Measurements from ENCODE around the gene B4GALNT4. TPM values are rescaled to one million over a fixed set of nuclear protein-coding genes. Genes with fewer than 3 reads are reported as not detected.

B4GALNT4 gene
- total and polyA plus RNA-seq, 2 of the 13 experiments (the other 11 are each of a cell fraction or from before 2014, with no cell fraction given): 30.5 to 50.1 TPM

DNA sequence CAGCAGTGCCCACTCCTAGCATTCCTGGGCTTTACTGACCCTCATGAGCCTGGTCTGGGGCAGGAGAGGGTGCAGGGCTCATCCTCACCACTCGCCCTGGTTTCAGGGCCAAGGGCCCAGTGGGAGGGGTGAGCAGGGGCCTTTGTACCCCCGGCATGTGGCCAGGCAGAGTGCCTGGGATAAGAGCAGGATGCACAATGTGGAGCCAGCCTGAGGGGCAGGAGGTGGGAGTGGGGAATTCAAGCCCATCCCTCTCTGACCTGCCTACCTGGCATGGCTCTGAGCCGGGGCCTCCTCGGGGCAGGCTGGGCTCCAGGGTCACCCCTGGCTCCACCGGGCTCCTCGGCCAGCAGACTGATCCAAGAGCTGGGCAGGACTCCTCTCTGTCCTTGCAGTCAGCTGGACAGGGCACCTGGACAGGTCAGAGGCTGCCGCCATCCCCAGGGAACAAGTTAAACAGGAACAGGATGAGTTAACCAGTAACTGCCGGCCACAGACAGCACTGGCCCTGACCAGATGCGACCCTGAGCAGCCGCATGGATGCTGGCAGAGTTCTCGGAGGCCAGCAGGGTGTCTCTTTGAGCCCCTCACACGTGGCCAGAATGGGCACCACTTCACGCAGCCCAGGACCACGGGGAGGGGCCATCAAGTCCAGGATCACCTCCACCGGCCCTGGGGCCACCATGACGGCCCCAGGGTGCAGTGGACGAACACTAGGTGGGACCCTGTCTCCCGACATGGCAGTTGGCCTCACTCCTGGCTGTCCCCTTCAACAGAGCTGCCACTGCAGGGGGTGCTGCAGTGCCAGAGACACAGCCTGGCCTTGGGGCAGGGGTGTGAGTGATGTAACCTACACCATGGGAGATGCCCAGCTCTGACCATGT is 40.5 kb downstream of the B4GALNT4 start (continued):
- TF ChIP-seq, protein P1, sequence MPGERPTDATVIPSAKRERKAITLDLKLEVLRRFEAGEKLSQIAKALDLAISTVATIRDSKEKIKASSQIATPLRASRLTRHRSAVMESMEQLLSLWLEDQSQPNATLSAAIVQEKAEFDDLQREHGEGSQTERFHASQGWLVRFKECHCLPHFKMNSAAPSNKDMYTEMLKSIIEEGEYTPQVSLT (CRISPR knock-in tag; IDR thresholded peaks at IDR 0.05; ENCODE audit: borderline replicate concordance, low read depth): no peak
- TF ChIP-seq ZNF839 (CRISPR knock-in tag; IDR thresholded peaks at IDR 0.05; ENCODE audit: borderline replicate concordance) (0 out of 2 replicates have a peak, but pooled peaks have one; percentile 7), ZNF761 (CRISPR knock-in tag; conservative IDR thresholded peaks at IDR 0.05) (0 out of 2 replicates have a peak, but pooled peaks have one; percentile 45), ZNF878 (CRISPR knock-in tag; IDR thresholded peaks at IDR 0.05) (no peak), MTA3 (CRISPR knock-in tag; IDR thresholded peaks at IDR 0.05) (no peak), ZNF274 (CRISPR knock-in tag; IDR thresholded peaks at IDR 0.05) (no peak), ZNF337 (CRISPR knock-in tag; IDR thresholded peaks at IDR 0.05; ENCODE audit: borderline replicate concordance, low read depth) (no peak), FOXC1 (CRISPR knock-in tag; IDR thresholded peaks at IDR 0.05; ENCODE audit: borderline replicate concordance) (no peak), ZMAT3 (CRISPR knock-in tag; conservative IDR thresholded peaks at IDR 0.05) (peak; percentile 55; the same call in 1 of the 2 replicates), ZSCAN20 (CRISPR knock-in tag; IDR thresholded peaks at IDR 0.05; ENCODE audit: borderline replicate concordance) (no peak), CREM (IDR thresholded peaks at IDR 0.05) (peak; percentile 13; the same call in 1 of the 2 replicates), CREM (CRISPR knock-in tag; IDR thresholded peaks at IDR 0.05) (no peak), PHB2 (IDR thresholded peaks at IDR 0.05; ENCODE audit: partially characterized antibody) (no peak), SMAD3 (CRISPR knock-in tag; IDR thresholded peaks at IDR 0.05) (no peak), ZNF383 (CRISPR knock-in tag; IDR thresholded peaks at IDR 0.05; ENCODE audit: borderline replicate concordance) (no peak), RFXAP (CRISPR knock-in tag; IDR thresholded peaks at IDR 0.05; ENCODE audit: borderline replicate concordance) (0 out of 2 replicates have a peak, but pooled peaks have one; percentile 42), ZFP82 (CRISPR knock-in tag; IDR thresholded peaks at IDR 0.05; ENCODE audit: borderline replicate concordance) (no peak), NR2F2 (IDR thresholded peaks at IDR 0.05; ENCODE audit: borderline replicate concordance, low read depth) (0 out of 2 replicates have a peak, but pooled peaks have one; percentile 34), GATA4 (IDR thresholded peaks at IDR 0.05; ENCODE audit: borderline replicate concordance, low read depth) (no peak), NAIF1 (CRISPR knock-in tag; IDR thresholded peaks at IDR 0.05; ENCODE audit: borderline replicate concordance) (no peak), FIP1L1 (IDR thresholded peaks at IDR 0.05; ENCODE audit: borderline replicate concordance, insufficient read depth, low read depth, low read length) (no peak), U2AF1 (optimal IDR thresholded peaks at IDR 0.05; ENCODE audit: low read depth, low read length) (no peak), ZNF737 (CRISPR knock-in tag; IDR thresholded peaks at IDR 0.05; ENCODE audit: borderline replicate concordance) (no peak)
- TF ChIP-seq, protein P2, sequence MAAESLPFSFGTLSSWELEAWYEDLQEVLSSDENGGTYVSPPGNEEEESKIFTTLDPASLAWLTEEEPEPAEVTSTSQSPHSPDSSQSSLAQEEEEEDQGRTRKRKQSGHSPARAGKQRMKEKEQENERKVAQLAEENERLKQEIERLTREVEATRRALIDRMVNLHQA (CRISPR knock-in tag; IDR thresholded peaks at IDR 0.05): no peak
- TF ChIP-seq, protein P3, sequence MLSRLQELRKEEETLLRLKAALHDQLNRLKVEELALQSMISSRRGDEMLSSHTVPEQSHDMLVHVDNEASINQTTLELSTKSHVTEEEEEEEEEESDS (CRISPR knock-in tag; IDR thresholded peaks at IDR 0.05; ENCODE audit: borderline replicate concordance): no peak
- TF ChIP-seq, protein P4, sequence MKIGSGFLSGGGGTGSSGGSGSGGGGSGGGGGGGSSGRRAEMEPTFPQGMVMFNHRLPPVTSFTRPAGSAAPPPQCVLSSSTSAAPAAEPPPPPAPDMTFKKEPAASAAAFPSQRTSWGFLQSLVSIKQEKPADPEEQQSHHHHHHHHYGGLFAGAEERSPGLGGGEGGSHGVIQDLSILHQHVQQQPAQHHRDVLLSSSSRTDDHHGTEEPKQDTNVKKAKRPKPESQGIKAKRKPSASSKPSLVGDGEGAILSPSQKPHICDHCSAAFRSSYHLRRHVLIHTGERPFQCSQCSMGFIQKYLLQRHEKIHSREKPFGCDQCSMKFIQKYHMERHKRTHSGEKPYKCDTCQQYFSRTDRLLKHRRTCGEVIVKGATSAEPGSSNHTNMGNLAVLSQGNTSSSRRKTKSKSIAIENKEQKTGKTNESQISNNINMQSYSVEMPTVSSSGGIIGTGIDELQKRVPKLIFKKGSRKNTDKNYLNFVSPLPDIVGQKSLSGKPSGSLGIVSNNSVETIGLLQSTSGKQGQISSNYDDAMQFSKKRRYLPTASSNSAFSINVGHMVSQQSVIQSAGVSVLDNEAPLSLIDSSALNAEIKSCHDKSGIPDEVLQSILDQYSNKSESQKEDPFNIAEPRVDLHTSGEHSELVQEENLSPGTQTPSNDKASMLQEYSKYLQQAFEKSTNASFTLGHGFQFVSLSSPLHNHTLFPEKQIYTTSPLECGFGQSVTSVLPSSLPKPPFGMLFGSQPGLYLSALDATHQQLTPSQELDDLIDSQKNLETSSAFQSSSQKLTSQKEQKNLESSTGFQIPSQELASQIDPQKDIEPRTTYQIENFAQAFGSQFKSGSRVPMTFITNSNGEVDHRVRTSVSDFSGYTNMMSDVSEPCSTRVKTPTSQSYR (CRISPR knock-in tag; IDR thresholded peaks at IDR 0.05; ENCODE audit: borderline replicate concordance): peak; percentile 66; the same call in 1 of the 2 replicates
